HL-60 (cell line): ENCODE data around the gene CDKN2B-AS1.

Source experiments
- DNase-seq, 2 experiments: peaks; one replicate each; pipeline ENCODE4 v3.0.0-alpha.2; 2010 to 2020; ENCODE audit warnings: low read depth in 1 of 2, low spot score in 1 of 2
- H3K27ac ChIP-seq: fragments of 250-450 bp; sonication (Bioruptor Pico); replicated peaks from 2 replicates; pipeline ENCODE4 v1.5.1; 2020; ENCODE audit warnings: mild to moderate bottlenecking, moderate library complexity
- H3K27me3 ChIP-seq: fragments of 250-450 bp; sonication (Bioruptor Pico); 2 replicates; pipeline ENCODE4 v1.5.1; 2021; ENCODE audit warnings: mild to moderate bottlenecking, moderate library complexity; ENCODE audit not compliant: insufficient read depth, poor library complexity, severe bottlenecking
- H3K4me3 ChIP-seq: replicated peaks from 2 replicates; pipeline ENCODE4 v1.5.1; 2011; ENCODE audit warnings: mild to moderate bottlenecking, control low read depth, low read length; ENCODE audit not compliant: insufficient read depth
- GABPA ChIP-seq: IDR thresholded peaks from 2 replicates; pipeline ENCODE4 v1.6.1; 2012; ENCODE audit warnings: low read depth
- POLR2AphosphoS5 ChIP-seq: IDR thresholded peaks from 2 replicates; pipeline ENCODE4 v1.6.1; 2012; ENCODE audit warnings: low read depth
- SPI1 ChIP-seq: IDR thresholded peaks from 2 replicates; pipeline ENCODE4 v1.6.1; 2012; ENCODE audit warnings: low read depth, mild to moderate bottlenecking, borderline replicate concordance
- TF ChIP-seq, protein P1 (sequence below): IDR thresholded peaks from 2 replicates; pipeline ENCODE4 v1.6.1; 2012; ENCODE audit warnings: low read depth; ENCODE audit not compliant: insufficient replicate concordance
- TF ChIP-seq, protein P2 (sequence below): IDR thresholded peaks from one replicate; pipeline ENCODE4 v1.5.1; 2011; ENCODE audit warnings: low read length, control low read depth, inconsistent platforms; ENCODE audit not compliant: insufficient read depth

The CDKN2B-AS1 gene

DNA sequence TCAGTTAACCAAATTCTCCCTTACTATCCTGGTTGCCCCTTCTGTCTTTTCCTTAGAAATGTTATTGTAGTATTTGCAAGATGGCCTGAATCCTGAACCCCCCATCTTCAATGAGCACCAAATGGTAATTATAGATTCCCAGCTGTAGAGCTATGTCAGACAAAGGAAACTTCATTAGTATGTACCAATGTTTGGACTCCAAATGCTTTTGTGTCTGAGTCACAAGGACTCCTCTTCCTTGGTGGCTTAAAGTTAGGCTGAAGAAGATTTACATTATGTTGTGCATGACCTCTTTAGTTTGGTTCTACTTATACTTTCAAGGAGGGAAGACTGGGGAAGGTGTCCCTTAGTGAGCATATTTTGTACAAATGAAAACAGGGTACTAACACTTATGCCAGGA lies 120.4 kb downstream of the CDKN2B-AS1 start:
- DNase-seq, result no peak
- Histone ChIP-seq H3K27ac (no peak overlapping the region), H3K27me3 (no peaks in the 10 kb centered on the region), H3K4me3 (no peak overlapping the region)
- TF ChIP-seq, protein P1, sequence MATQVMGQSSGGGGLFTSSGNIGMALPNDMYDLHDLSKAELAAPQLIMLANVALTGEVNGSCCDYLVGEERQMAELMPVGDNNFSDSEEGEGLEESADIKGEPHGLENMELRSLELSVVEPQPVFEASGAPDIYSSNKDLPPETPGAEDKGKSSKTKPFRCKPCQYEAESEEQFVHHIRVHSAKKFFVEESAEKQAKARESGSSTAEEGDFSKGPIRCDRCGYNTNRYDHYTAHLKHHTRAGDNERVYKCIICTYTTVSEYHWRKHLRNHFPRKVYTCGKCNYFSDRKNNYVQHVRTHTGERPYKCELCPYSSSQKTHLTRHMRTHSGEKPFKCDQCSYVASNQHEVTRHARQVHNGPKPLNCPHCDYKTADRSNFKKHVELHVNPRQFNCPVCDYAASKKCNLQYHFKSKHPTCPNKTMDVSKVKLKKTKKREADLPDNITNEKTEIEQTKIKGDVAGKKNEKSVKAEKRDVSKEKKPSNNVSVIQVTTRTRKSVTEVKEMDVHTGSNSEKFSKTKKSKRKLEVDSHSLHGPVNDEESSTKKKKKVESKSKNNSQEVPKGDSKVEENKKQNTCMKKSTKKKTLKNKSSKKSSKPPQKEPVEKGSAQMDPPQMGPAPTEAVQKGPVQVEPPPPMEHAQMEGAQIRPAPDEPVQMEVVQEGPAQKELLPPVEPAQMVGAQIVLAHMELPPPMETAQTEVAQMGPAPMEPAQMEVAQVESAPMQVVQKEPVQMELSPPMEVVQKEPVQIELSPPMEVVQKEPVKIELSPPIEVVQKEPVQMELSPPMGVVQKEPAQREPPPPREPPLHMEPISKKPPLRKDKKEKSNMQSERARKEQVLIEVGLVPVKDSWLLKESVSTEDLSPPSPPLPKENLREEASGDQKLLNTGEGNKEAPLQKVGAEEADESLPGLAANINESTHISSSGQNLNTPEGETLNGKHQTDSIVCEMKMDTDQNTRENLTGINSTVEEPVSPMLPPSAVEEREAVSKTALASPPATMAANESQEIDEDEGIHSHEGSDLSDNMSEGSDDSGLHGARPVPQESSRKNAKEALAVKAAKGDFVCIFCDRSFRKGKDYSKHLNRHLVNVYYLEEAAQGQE, result no peak
- TF ChIP-seq SPI1 (no peak), POLR2AphosphoS5 (no peak), GABPA (no peak)
- TF ChIP-seq, protein P2, sequence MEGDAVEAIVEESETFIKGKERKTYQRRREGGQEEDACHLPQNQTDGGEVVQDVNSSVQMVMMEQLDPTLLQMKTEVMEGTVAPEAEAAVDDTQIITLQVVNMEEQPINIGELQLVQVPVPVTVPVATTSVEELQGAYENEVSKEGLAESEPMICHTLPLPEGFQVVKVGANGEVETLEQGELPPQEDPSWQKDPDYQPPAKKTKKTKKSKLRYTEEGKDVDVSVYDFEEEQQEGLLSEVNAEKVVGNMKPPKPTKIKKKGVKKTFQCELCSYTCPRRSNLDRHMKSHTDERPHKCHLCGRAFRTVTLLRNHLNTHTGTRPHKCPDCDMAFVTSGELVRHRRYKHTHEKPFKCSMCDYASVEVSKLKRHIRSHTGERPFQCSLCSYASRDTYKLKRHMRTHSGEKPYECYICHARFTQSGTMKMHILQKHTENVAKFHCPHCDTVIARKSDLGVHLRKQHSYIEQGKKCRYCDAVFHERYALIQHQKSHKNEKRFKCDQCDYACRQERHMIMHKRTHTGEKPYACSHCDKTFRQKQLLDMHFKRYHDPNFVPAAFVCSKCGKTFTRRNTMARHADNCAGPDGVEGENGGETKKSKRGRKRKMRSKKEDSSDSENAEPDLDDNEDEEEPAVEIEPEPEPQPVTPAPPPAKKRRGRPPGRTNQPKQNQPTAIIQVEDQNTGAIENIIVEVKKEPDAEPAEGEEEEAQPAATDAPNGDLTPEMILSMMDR, result no peak

DNA sequence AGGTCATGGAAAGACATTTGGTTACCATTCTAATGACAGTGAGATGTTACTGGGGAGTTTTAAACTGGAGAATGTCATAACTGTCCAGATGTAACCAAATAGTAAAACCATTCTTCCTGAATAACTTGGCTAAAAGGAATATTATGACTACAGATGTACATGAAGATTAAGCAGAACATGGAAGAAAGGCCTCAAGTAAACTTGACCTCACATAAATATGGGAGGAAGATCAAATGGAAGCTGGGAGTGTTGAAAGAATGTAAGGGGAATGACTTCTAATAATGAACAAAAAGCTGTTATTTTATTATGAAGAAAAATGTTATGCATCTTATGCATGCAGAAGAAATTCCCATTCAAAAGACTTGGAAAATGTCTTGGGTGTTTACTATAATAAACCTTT lies 122.2 kb downstream of the CDKN2B-AS1 start:
- H3K27me3 ChIP-seq, result no peaks in the 10 kb centered on the region
- TF ChIP-seq, protein P2, result no peak
- TF ChIP-seq GABPA, result no peak
- no peak for TF ChIP-seq POLR2AphosphoS5
- TF ChIP-seq SPI1, result no peak
- TF ChIP-seq, protein P1, result no peak
- no peak overlapping the region for H3K4me3 ChIP-seq
- DNase-seq, result no peak
- no peak overlapping the region for H3K27ac ChIP-seq

DNA sequence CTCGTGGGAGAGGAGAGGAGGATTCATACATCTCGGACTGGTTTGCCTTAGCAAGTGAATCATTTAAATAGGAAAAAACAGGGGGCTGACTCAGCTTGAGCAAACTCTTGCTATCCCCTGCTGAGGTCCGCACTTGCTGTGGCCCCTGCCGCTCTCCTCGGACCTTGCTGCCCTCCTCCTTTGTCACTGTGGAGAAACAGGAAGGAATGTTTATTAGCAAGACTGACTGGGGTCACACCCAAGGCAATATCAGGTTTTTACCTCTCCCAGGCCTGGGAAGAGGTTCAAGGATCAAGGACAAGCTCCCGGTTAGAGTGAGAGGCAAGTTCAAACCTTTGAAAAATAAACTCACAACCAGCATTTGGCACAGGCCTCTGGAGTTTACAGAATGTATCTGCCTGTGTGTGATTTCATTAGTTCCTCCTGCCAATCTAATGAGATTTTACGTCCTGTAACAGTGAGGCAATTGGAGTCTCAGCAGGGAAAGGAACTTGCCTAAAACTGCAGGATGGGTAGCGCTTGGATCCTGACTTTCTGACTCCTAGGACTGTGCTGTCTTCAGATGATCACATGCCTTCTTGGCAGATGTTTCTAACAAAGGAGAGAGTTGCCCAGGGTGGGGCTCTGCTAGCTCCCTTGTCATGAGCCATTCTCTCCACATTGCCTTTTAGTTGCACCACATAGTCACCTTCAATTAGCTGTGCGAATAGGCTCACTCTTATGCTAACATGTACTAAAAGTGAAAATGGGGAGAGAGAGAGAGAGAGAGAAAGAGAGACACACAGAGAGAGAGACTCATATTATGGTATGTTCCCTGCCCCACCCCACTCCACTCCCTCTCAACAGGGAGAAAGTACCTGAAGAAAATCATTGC lies 123.2 kb downstream of the CDKN2B-AS1 start:
- Histone ChIP-seq H3K27ac (no peak overlapping the region), H3K27me3 (no peaks in the 10 kb centered on the region), H3K4me3 (no peak overlapping the region)
- TF ChIP-seq GABPA (no peak), POLR2AphosphoS5 (no peak), SPI1 (no peak)
- TF ChIP-seq, protein P2, result no peak
- TF ChIP-seq, protein P1, result no peak
- no peak for DNase-seq
